Omental fat pad (tissue), 4 donors: Measurements from ENCODE around the gene NOTCH1. TPM values are rescaled to one million over a fixed set of nuclear protein-coding genes. Genes with fewer than 3 reads are reported as not detected.
A peak's percentile ranks its signal among the peaks of the same experiment; 100 is the strongest.

Experiments used
- ATAC-seq: fragments of 150-250 bp; one replicate; pipeline ENCODE4 v1.9.1; 2016; ENCODE audit warnings: mild to moderate bottlenecking, moderate library complexity; ENCODE audit not compliant: low FRiP score
- DNase-seq: peaks from one replicate; pipeline ENCODE4 v3.0.0-alpha.2; 2019; ENCODE audit warnings: low spot score
- total RNA-seq, 4 donors: library from RNA; depleted of rRNA; stranded (reverse); fragments of >200 nt; gene quantifications; one replicate each; pipeline ENCODE4 v1.1.0, GENCODE V29; 2016
- TF ChIP-seq, protein P1 (sequence below), 3 donors: fragments of 450-650 bp; IDR thresholded peaks; one replicate each; pipeline ENCODE4 v1.5.1; 2016 to 2017; ENCODE audit warnings: antibody characterized with exemption in 3 of 3, mild to moderate bottlenecking in 3 of 3, moderate library complexity in 2 of 3

The NOTCH1 gene
- total RNA-seq, 4 donors from 2014 or later, result 10.4 to 61.8 (median 55.1) TPM

DNA sequence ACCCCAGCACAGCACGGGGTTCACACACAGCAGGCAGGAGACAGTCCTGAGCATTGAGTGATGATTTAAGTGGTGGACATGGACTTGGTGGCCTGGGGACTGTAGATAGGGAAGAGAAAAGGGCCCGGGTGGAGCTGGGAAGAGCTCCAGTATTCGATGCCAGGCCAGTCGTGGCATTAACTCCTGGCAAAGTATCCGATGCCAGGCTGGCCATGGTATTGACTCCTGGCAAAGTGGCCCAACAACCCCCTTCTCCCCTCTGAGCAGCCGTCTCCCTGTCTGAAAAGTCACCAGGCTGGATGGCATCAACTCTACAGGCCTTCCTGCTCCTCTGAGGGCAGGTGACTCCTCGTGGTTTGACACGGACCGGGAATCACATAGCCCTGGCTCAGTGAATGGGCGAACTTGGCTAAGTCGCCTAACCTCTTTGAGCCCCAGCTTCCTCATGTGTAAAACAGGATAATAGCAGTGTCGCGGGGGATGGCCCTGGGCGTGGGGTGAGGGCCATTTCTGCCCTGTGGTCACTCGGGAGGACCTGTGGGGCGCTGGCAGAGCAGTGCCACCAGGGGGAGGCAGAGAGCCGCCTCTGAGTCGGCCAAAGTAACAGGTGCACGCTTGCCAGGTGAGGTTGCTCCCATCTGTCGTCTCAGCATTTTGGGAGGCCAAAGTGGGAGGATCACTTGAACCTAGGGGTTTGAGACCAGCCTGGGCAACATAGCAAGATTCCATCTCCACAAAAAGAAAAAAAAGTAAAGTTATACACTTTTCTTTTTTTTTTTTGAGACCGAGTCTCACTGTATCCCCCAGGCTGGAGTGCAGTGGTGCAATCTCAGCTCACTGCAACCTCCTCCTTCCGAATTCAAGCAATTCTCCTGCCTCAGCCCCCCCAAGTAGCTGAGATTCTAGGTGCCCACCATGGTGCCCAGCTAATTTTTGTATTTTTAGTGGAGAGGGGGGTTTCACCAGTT, 57.3 kb downstream of the NOTCH1 start:
- TF ChIP-seq, protein P1, sequence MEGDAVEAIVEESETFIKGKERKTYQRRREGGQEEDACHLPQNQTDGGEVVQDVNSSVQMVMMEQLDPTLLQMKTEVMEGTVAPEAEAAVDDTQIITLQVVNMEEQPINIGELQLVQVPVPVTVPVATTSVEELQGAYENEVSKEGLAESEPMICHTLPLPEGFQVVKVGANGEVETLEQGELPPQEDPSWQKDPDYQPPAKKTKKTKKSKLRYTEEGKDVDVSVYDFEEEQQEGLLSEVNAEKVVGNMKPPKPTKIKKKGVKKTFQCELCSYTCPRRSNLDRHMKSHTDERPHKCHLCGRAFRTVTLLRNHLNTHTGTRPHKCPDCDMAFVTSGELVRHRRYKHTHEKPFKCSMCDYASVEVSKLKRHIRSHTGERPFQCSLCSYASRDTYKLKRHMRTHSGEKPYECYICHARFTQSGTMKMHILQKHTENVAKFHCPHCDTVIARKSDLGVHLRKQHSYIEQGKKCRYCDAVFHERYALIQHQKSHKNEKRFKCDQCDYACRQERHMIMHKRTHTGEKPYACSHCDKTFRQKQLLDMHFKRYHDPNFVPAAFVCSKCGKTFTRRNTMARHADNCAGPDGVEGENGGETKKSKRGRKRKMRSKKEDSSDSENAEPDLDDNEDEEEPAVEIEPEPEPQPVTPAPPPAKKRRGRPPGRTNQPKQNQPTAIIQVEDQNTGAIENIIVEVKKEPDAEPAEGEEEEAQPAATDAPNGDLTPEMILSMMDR (IDR thresholded peaks at IDR 0.05), result peak in 1 of 3 donors; percentile 92
- DNase-seq (peak; percentile 68), ATAC-seq (peak; percentile 28)

DNA sequence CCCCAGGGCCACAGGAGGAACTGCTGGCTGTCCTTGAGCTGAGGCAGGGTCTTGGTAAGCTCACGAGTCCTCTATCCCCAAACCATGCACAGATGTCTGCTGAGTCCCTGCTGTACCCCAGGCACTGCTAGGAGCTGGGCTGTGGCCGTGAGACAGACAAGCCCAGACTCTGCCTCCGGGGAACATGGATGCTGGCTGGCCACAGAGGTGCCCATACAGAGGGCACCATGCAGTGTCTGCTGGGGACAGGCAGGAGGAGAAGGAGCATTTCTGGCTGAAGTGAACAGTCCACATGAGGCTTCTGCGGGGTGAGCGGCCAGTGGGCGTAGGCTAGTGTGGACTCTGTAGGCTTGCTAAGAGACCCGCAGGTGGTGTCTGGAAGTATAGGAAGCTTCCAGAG, 58.2 kb downstream of the NOTCH1 start:
- TF ChIP-seq, protein P1 (IDR thresholded peaks at IDR 0.05), result no peak
- ATAC-seq (no peak), DNase-seq (no peak)

DNA sequence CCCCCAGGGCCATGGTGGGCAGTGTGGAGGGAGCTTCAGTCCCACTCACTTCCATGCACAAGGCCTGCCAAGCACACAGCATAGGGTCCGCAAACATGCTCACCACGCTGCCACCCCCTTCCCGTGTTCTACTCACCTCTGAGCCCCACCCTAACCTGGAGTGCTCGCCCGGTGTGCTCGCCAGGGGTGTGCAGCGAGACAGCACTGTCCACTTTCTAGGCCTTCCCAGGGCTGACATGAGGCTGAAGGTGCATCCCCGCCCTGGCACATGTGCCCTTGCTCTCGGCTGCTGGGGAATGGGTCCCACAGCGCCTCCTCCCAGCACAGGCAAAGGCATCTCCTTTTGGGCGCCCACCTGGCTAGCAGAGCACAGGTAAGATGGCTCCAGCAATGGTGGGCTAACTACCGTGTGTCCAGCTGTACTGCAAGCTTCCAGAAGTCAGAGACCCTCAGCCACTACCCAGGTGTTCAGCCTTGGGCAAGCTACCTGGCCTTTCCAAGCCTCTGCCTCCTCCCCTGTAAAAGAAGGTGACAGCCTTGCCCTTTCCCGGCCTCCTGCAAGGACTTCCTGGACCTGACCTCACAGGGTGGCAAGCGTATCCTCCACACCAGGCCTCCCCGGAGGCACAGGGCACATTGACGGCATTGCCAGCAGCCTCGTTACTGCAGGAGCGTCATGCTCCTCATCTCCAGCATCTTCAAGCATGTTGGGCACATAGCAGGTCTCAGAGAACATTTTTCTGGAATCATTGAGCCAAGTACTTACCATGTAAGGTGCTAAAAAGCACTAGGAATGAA, 58.8 kb downstream of the NOTCH1 start:
- TF ChIP-seq, protein P1 (IDR thresholded peaks at IDR 0.05), result no peak
- ATAC-seq (no peak), DNase-seq (no peak)

DNA sequence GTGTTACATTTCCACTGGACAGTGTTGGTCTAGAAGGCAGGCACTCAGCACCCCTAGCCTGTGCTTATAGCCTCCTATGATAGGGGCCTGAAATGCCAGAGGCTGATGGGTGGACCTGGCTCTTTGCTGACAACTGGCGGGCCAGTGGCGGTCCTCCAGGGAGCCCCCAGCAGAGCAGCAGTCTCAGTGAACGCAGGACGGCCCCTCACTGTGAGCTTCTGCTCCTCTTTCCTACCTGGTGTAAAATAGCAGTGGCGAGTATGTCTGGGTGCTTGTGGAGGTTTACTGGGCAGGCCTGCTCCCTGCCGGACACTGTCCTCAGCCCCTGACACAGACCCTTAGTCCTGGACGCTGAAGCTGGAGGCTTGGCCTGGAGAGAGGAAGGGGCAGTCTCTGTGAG, 59.7 kb downstream of the NOTCH1 start:
- TF ChIP-seq, protein P1 (IDR thresholded peaks at IDR 0.05), result no peak
- DNase-seq (no peak), ATAC-seq (no peak)

DNA sequence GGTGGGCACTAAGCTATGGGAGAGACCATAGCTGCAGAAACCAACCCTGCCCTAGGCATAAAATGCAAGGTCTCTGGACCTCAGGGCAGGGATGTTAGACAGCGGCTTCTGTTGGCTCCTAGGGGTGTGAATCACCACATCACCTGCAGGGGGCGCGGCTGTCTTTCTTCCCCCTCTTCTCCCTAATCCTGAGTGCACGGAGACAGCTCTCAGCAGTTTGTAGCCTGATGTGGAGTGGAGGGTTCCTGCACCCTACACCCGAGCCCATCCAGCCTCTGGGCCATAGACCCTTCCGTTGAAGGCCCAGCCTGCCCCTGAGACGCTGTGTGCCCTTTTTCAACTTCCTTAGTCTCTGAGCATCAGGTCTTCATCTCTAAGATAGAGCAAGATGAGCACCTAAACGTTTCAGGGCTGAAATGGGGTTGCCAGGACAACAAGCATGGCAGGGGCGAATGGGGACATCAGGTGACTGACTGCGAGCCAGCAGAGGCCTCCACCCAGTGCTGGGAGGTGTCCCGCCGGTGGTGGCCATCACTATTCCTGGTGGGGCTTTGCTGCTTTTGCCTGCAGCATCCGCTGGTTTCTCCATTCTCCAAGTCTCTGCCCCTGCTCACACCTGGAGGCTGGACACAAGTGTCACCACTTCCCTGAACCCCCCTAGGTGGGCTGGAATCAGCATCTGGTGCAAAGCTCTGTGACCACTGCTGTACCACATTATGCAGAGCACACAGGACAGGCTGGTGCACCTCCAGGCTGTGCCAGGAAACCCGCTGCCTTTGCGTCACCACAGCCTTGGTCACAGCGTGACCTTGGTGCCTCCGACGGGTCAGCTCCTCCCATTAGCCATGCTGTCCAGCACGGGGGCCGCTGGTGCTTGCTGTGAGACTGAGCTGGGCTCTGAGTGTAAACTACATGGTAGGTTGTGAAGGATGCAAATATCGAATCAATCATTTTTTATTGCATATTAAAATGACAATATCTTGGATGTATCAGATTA, 60.5 kb downstream of the NOTCH1 start:
- ATAC-seq, result no peak
- TF ChIP-seq, protein P1 (IDR thresholded peaks at IDR 0.05), result peak in 2 of 3 donors; percentile 29 to 56
- peak; percentile 73 for DNase-seq
